ENCODE data around the gene TRIM67.

DNA sequence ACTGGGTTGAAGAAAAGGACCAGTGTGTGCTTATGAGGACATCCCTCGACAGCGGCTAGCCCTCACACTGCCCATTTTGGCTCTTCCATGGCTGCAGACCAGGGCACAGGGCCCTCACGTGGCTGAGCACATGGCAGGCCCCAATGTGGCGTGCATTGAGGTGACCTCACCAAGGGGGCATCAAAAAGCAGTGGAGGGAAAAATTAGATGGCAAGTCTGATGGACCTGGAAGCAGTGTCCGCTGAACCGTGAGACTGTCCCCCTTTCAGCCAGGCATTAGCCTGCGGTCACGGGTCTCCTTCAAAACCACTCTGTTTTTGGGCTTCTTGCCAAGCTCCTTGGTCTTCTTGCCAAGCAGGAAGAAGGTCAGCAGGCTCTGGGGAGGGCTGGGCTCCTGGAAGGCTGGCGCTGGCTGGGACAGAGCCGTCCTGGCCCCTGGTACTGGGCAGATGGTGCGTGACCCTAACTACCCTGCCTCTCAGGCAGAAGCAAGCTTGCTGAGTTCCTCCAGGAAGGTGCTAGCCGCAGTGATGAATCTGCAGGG lies 30.8 kb downstream of the TRIM67 start:
- TF ChIP-seq, protein P1, sequence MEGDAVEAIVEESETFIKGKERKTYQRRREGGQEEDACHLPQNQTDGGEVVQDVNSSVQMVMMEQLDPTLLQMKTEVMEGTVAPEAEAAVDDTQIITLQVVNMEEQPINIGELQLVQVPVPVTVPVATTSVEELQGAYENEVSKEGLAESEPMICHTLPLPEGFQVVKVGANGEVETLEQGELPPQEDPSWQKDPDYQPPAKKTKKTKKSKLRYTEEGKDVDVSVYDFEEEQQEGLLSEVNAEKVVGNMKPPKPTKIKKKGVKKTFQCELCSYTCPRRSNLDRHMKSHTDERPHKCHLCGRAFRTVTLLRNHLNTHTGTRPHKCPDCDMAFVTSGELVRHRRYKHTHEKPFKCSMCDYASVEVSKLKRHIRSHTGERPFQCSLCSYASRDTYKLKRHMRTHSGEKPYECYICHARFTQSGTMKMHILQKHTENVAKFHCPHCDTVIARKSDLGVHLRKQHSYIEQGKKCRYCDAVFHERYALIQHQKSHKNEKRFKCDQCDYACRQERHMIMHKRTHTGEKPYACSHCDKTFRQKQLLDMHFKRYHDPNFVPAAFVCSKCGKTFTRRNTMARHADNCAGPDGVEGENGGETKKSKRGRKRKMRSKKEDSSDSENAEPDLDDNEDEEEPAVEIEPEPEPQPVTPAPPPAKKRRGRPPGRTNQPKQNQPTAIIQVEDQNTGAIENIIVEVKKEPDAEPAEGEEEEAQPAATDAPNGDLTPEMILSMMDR (IDR thresholded peaks at IDR 0.05) = no peak
- no peak for TF ChIP-seq POLR2A (IDR thresholded peaks at IDR 0.05)
